HEK293 (cell line): ENCODE results near the gene PRR23A.

Experiments
- ZNF274 ChIP-seq, 2 experiments: fragments of 200-500 bp in 1 of 2; fragments of 450-650 bp in 1 of 2; sonication (Bioruptor generic) in 1 of 2; formaldehyde crosslinking in 1 of 2; IDR thresholded peaks; 2 replicates each; pipeline versions ENCODE4 v1.5.1 to v1.6.1; 2014 to 2016; ENCODE audit warnings: borderline replicate concordance in 1 of 2, inconsistent platforms in 1 of 2, low read length in 1 of 2, missing biosample characterization in 1 of 2, missing genetic modification characterization in 1 of 2
- ZNF76 ChIP-seq: fragments of 450-650 bp; formaldehyde crosslinking; IDR thresholded peaks from 2 replicates; pipeline ENCODE4; 2016; ENCODE audit warnings: low read depth, missing biosample characterization, missing genetic modification characterization, borderline replicate concordance
- TF ChIP-seq, protein P1 (sequence below): IDR thresholded peaks from 2 replicates; pipeline ENCODE4 v1.6.1; 2011; ENCODE audit warnings: mild to moderate bottlenecking, low read depth, low read length, borderline replicate concordance
- TF ChIP-seq, protein P2 (sequence below): fragments of 450-650 bp; formaldehyde crosslinking; IDR thresholded peaks from 2 replicates; pipeline ENCODE4 v1.5.1; 2016; ENCODE audit warnings: missing biosample characterization, missing genetic modification characterization

DNA sequence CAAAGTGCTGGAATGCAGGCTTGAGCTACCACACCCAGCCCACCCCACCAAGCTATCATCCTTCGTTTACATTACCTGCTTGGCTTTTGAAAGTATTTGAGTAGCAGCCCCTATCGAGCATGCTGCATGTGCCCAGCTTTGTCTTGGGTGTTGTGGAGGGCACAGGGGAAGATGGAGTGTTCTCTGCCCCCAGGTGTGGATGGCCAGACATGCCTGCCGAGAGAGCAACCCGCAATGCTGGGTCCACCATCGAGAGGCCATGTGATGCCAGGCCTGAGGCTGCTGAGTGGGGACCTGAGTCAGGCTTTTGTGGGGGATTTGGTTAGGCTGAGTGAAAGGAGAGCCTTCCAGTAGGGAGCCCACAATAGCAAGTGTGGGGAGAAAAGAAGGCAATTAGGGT lies 33.1 kb downstream of the PRR23A start:
- TF ChIP-seq, protein P1, sequence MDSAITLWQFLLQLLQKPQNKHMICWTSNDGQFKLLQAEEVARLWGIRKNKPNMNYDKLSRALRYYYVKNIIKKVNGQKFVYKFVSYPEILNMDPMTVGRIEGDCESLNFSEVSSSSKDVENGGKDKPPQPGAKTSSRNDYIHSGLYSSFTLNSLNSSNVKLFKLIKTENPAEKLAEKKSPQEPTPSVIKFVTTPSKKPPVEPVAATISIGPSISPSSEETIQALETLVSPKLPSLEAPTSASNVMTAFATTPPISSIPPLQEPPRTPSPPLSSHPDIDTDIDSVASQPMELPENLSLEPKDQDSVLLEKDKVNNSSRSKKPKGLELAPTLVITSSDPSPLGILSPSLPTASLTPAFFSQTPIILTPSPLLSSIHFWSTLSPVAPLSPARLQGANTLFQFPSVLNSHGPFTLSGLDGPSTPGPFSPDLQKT: no peak
- TF ChIP-seq, protein P2, sequence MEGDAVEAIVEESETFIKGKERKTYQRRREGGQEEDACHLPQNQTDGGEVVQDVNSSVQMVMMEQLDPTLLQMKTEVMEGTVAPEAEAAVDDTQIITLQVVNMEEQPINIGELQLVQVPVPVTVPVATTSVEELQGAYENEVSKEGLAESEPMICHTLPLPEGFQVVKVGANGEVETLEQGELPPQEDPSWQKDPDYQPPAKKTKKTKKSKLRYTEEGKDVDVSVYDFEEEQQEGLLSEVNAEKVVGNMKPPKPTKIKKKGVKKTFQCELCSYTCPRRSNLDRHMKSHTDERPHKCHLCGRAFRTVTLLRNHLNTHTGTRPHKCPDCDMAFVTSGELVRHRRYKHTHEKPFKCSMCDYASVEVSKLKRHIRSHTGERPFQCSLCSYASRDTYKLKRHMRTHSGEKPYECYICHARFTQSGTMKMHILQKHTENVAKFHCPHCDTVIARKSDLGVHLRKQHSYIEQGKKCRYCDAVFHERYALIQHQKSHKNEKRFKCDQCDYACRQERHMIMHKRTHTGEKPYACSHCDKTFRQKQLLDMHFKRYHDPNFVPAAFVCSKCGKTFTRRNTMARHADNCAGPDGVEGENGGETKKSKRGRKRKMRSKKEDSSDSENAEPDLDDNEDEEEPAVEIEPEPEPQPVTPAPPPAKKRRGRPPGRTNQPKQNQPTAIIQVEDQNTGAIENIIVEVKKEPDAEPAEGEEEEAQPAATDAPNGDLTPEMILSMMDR (tag by site-specific recombination): no peak
- no peak for TF ChIP-seq ZNF76
- TF ChIP-seq ZNF274 (IDR thresholded peaks at IDR 0.05; ENCODE audit: low read length): no peak
- no peak for TF ChIP-seq ZNF274 (tag by site-specific recombination; IDR thresholded peaks at IDR 0.05; ENCODE audit: borderline replicate concordance)
